ENCODE measurements around the gene PDLIM4.

The PDLIM4 gene

DNA sequence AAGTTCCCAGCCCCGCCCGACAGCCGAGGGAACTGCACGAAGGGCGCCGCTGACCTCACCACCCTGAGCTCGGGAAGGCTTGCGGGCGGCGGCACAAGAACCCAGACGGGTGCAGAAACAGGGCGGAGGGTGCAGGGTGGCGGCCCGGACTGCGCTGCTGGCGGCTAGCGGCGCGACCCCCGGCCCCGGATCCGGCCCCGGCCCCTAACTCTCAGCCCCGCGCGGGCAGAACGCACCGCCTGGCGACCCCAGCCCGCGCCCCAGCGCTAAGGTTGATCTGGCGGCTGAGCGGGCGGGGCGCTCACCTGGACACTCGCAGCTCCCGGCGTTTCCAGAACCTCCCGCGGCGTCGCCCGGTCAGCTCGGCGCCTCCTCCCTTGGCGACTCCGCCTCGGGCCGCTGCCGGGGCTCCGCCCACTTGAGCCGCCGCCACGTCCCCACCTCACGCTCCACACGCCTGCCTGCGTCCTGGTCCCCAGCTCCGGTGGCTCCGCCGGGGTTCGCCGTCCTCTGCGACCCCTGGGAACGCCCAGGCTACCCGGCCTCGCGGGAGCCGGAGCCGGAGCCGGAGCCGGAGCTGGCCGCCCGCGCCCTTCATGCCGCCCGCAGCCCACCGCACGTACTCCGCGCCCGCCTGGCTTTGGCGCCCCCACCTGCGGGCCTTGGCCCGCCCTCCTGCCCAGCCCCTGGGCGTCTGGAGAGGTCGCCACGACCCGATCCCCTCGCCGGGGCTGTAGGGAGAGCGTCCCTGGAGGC is 29.8 kb upstream of the PDLIM4 start, which contains the start of gene P4HA2:
Gene P4HA2, minus strand, starts transcription at position 369 of the 756 bp plus-strand sequence. CDS start 9,227 bp downstream, outside the sequence.
- DNase-seq = peak; percentile 45

DNA sequence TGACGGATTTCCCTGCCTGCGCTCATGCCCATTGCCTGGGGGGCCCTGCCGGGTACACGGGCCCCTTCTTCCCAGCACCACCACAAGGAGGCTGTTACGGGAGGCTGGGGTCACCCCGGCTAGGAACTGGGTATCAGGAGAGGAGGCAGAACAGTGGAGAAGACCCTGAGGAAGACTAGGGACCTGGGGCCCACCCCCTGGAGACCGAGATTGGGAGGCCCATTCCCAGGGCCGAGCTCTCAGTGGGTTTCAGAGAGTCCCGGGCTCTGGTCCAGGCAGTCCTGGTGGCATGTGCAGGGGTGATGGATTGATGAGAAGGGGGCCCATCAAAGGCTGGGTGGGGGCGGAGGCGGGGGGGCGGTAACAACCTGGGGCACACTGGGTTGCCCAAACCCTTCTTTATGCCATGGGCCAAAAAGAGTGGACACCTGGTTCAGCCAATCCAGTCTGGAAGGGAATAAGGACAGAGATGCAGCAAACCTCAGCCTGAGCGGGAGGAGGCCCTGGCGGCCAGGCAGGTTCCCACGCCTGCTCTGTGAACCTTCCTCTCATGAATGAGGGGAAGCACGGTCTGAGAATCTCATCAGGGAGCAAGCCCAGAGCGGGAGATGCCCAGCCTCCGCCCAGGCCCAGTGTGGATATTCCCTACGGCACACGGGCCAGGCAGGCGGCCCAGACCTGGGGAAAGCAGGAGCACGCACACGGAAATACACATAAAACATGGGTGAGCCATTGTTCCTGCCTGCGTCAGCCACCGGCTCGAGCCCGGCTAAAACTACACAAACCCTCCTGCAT is 29.1 kb upstream of the PDLIM4 start:
- no peak for DNase-seq

DNA sequence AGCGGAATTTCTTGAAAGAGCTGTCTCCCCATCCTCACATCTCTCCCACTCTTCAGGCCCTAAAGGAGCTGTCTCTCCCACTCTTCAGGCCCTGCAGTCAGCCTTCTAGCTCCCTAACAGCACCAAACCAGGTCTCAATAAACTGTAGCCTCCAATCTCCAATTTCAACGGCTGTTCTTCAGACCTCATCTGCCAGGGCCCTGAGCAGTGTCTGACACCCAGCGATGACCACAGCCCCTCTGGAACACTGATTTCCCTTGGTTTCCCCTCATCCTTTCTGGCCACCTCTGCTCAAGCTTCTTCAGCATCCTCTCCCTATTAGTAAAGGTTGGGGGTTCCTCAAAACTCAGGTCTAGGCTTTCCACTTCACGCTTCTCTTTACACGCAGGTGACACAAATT is 28.3 kb upstream of the PDLIM4 start:
- no peak for DNase-seq

DNA sequence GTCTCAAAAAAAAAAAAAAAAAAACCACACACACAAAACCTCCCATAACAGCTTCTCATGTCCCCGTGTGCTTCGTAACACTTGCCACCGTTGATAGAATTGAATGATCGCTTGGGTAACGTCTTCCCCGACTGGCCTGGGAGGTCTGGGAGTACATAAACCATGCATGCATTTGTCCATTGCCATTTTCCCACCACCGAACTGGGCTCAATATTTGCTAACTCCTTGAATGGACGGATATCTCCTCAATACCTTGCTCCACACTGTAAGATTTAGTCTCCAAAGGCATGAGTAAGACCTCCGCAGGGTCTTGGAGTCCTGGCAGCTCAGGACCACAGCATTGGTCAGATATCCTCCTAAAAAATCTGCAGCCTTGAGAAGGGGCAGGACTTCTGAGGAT is 26.6 kb upstream of the PDLIM4 start:
- DNase-seq = no peak

DNA sequence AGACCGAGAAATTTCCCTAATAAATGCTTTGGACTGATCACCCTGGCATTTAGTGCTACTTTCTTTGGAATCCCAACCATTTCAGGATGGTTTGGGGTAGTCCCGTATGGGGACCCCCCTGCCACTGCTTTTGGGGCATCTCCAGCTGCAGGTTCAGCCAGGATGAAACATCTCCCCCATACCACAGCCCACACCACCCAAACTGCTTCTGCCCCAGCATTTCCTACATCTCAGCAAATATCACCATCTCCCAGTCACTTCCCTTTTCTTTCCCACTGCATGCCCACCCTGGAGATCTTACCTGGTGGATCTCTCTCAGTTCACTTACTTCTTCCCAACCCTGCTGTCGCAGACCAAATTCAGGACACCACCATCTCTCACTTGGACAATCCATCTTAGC is 25.0 kb upstream of the PDLIM4 start:
- DNase-seq = no peak

DNA sequence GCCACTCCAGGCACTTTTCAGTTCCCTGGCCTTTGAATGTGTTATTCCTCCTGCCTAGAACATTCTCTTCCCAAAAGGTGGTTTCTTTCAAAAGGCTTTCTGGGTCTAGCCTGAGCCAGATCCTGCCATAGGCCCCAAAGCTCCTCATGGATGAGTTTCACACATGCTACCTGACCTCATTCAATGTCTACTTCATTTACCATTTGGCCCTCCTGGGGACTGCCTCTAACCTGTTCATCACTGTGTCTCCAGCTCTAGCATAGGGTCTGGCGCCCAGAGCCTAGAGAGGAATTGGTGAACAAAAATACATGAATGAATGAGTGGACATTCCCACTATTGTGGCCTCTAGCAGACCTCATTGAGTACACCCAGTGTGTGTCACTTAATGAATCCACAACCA is 24.4 kb upstream of the PDLIM4 start:
- no peak for DNase-seq

DNA sequence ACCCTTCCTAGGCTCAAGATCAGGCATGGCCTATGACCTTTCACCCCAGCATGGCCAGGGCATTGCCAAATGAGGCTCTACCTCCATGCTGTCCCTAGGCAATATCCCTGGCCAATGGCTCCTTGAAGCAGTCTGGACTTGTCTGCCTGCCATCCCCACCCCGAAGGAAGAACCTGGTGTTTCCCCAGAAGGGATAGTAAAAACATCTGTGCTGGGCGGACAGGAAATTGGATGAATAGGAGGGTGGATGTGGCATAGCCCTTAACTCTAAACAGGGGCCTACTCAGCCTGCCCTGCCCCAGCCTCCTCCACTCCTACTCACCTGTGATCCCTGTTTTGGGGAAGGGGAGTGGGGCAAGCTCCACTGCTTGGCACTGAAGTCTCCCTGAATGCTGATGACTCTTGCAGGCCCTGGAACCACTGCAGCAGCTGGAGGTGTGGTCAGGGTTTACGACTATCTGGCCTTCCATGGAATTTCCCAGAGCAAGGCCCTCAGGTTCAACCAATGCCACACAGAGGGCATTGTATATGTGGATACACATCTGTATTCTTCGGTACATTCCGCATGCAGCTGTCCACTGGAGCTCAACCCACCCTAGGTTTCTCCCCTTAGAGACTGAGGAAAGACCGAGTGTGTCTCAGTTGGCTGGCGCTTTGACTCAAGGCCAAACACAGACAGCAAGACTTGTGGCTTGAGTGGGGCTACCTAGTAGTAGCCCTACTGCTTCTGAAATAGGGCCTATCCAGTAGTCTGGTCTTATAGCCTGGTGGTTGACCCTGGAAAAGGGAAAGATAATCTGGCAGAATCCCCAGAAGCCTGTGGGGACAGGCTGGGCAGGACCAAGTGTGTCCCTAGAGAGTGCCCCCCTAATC is 23.4 kb upstream of the PDLIM4 start:
- no peak for DNase-seq

DNA sequence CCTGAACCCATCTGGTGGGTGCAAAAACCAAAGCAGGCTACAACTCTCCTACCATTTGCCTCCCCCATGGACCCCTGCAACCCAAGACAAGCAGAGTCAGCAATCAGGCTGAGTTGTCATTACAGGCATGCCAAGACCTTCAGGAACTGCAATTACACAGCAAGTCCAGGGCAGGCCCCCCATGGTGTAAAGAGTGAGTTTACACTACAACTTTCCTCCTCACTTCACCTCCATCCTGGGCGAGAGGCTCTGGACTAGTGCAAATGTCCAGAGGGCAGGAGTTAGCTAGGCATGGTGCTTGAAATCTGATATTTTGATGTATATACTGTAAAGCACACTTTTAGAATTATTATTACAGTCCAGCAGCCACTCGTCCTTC is 22.8 kb upstream of the PDLIM4 start:
- no peak for DNase-seq

DNA sequence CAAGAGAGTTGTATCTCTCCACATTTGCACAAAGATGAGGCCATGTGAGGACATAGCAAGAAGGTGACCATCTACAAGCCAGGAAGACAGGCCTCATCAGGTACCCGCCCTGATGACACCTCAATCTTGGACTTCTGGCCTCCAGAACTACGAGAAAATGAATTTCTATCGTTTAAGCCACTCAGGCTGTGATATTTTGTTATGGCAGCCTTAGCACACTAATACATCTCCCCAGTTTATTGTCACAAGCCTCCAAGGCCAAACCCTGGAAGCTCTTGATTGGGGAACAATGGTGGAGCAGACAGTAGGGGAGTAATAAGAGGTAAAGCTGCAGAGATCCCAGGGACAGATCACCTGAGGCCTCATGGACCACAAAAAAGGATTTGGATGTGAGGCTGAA is 22.2 kb upstream of the PDLIM4 start:
- DNase-seq = no peak

DNA sequence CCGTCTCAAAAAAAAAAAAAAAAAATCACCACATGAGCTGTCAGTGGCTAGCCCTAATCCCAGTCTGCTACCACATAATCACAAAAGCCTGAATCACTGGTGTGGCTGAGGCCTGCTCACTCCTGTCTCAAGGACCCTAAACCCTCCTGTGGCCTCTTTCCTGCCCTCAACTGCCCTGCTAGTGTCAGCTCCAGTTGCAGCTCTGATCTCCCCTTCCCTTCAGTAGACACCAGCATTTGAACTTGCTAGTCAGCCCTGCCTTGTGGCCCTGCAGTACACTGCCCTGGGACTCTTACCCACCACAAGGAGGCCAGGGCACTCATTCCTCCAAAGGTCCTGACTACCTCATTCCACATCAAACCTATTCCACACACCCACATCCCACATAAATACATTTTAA is 20.4 kb upstream of the PDLIM4 start:
- DNase-seq = no peak

DNA sequence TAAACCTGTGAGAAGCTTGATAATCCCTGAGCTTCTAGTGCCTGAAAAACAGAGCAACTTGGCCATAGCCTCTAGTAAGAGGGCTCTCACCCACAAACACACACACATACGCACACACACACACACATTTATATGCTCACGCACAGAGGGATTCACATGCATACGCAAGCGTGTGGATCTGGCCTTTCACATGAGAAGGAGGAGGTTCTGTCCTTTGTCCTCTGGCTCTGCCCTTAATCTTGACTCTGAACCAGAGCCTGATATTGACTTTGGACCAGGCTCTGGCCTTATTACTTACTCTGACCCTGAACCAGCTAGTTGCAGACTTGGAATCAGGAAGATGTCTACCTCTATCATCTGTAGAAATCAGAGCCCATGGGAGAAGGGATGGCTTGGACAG is 19.8 kb upstream of the PDLIM4 start:
- no peak for DNase-seq

DNA sequence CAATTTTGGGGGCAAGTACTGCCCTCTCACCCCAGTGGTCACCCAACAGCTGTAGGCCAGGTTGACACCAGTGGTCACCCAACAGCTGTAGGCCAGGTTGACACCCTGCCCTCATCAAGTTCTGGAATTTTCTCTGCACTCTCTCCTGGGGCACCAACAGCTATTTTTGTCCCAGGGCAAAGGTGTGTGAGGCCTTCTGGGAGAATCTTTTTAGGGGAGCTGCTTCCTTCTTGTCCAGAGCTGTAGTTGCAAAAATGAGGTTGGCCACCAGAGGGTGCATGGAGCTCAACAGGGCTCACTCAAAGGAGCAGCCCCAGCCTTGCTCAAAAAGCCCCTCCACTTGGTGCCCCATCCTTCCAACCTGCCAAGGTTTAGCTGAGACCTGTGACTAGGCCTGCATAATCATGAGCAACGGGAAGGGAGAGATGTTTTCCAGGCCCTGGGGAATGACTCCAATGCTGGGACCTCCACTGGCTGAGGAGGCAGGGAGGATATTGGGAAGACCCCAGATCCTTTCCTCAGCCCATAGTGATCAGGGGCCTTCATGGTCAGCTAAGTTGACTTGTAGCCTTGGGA is 19.2 kb upstream of the PDLIM4 start:
- DNase-seq = peak; percentile 77

DNA sequence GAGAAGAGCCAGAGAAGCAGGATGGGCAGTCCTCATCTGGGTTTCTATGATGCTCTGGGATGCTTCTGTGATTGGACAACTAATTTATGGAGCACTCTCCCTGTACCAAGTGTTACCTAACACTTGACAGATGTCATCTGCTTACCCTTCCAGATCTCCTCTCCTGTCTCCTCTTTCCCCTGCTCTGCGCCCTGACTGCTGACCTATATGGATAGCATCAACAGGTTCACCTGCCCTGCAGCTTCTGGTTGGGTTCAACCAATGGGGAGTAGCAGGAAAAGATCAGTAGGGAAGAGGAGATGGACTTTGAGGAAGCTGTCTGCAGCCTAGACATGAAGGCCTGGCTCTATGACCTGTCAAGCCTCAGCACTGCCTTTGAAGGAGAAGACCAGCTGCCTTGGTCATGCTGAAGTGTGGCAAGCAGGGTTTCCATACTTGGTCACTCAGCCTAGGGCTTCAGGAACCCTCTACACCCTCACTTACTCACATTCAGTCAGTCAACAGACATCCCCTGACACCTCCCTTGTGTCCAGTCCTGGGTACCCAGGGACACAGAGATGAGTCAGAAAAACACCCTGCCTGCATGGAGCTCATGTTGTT is 18.5 kb upstream of the PDLIM4 start:
- DNase-seq = no peak

DNA sequence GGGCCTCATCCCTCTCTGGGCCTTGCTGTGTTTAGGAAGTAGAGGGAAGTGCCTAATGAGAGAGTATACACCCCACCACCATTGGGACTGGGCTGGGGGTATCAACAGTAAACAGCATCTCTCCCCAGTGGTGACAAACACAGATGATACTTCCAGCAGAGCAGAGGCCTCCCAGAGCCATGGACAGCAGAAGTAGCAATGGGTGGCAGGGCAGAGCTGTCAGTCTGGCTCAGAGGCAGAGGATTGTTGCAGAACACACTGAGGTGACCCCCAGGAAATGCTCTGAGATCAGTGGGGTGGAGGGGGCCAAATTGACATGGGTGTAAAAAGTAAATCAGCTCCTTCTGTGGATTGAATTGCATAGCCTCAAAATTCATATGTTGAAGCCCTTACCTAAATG is 17.7 kb upstream of the PDLIM4 start:
- DNase-seq = no peak

DNA sequence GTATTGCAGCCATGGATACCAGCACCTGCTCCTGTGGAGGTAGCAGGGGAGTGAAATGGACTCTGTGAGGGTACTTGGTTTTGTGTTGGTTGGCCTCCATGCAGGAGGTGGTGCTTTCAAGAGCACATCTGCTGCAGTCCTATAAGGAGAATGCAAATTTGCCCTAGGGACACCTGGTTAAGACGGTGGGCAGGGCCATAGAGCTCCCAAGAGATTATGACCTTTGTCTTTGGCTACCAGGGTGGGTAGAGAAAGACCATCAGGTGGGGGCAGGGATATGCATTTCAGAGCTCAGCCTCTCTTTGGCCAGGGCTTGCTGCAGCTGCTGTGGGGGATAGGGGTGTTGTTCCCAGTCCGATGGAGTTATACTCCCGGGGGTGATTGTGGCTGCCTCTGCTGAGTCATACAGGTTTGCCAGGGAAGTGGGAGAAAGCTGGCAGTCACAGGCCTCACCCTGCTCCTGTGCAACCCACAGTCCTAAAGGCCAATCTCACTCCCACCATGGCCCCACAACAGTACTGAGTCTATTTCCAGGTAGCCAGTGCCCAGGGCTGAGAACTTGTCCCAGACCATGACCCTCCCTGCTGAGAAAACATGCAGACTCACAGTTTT is 14.0 kb upstream of the PDLIM4 start:
- peak; percentile 5 for DNase-seq

DNA sequence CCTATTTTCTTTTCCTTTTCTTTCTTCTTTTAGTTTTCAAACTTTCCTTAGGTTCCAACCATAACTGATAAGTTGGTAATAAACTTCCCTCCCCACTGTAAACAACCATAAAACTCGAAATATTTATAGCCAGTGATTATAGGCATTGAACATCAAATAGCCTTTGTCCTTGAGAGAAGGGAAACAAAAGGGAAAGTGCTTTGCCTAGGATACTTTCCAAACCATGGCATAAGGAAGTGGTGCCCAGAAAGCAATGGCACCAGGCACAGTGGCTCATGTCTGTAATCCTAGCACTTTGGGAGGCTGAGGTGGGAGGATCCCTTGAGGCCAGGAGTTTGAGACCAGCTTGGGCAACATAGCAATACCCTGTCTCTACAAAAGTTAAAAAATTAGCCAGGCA is 11.9 kb upstream of the PDLIM4 start:
- no peak for DNase-seq

DNA sequence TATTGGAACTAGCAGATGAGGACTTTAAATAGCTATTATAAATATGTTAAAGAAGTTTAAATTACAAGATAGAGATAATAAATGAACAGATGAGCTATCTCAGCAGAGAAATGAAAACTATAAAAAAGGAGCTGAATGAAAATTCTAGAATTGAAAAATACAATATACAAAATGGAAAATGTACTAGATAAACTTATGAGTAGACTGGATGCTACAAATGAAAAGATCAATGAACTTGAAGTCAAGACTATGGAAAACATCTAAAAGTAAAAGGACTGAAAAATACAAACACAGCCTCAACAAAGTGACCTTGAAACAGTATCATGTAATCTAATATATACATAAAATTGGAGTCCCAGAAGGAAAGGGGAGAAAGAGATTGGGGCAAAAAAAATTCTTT is 10.7 kb upstream of the PDLIM4 start:
- no peak for DNase-seq

DNA sequence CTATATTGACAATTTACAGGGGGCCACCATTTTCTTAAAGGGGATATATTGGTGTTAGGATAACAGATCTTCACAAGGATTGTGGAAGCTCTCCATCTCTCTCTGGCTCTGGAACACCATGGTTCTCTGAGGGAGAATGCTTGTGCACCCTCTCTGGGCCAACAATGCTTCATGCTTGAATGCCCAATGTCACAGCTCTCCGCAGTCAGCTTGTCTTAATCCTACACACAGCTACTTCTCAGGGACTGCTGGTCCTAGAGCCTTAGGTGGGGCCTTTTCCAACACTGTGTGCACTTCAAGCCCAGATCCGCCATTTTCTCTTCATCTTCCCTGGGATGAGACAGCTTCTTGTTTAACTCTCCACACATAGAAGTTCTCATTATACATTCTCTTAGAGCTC is 6.9 kb upstream of the PDLIM4 start:
- DNase-seq = peak; percentile 12

DNA sequence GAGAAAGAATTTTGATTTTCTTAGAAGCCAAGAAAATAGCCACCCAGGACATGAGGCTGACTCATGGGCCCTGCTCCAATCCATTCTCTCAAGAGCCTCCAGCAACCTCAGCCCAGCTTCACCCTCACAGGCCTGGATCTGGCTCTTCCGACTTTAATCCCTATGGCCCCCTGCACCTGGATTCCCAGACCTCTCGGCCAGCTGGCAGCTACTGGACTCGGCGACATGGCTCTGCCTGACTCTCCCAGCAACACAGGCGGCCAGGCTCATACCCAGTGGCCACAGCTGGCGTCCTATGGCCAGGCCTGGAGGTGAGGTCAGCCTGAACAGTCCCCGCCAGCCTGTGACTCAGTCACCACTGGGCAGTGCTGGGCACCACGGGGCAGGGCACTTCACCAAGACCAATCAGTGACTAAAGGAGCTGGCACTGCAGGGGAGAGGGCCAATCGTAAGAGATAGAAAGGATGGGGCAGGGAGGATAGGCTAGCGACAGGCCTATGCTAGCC is 6.2 kb upstream of the PDLIM4 start:
- DNase-seq = peak; percentile 18

DNA sequence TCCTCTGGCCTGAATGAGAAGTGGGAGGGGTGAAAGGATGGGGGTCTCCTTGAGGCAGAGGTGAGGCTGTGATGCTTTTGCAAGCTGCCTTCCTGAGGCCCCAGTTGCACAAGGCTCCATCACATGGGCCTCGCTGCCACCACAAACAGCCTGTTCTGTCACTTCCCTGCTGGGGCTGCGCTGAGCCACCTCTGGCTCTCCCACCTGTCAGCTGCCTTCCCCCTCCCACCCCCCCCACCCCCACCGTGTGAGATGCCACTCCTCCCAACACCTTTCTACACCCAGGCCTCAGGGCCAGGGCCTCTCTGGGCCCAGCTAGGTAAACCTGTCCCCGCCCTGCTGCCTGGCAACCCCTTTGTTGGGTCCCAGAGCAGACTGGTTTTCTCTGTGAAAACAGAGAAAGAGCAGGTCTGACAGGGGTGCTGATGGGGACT is 4.5 kb upstream of the PDLIM4 start:
- peak; percentile 1 for DNase-seq

DNA sequence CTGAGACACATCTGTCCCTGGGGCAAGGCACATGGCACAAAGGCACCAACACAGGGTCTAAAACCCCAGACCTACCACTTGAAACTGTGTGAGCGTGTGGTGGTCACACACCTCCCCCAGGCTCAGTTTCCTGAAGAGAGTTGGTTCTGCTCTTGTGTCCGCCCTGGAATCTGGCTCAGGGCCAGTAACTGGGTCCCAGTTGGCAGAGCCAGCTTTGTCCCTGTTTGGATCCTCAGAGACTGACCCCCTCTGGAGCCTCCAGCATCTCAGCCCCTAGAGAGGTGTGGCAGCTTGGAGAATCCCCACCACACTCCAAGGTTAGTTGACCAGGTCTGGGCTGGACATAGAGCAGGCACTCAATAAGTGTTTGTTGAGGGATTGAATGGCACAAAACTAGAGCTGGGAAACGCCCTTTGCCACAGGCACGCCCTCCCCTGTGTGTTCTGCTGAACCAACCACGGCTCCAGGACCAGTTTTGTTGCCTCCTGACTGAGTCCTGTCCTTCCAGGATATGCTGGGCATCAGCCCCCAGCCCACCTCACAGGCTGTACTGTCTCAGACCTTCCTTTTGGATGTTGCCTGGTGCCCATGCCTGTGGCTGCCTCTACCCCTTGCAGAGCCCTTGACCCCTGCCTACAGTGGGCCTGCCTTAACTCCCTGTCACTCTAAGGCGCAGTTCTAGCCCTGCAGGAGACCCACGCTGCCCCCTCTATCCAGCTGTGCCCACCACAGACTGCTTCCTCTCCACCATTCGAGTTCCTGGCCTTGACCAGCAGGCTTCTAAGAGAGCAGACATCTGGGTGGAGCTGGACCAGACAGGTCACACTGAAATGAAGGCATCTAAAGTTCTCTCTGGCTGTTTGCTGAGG is 3.8 kb upstream of the PDLIM4 start:
- peak; percentile 21 for DNase-seq
